ENCODE results near the gene P2RY6. TPM values are rescaled to one million over a fixed set of nuclear protein-coding genes. Genes with fewer than 3 reads are reported as not detected.

Gene P2RY6
- total and polyA plus RNA-seq, 12 donors = 0.83 to 13.0 (median 1.8) TPM

DNA sequence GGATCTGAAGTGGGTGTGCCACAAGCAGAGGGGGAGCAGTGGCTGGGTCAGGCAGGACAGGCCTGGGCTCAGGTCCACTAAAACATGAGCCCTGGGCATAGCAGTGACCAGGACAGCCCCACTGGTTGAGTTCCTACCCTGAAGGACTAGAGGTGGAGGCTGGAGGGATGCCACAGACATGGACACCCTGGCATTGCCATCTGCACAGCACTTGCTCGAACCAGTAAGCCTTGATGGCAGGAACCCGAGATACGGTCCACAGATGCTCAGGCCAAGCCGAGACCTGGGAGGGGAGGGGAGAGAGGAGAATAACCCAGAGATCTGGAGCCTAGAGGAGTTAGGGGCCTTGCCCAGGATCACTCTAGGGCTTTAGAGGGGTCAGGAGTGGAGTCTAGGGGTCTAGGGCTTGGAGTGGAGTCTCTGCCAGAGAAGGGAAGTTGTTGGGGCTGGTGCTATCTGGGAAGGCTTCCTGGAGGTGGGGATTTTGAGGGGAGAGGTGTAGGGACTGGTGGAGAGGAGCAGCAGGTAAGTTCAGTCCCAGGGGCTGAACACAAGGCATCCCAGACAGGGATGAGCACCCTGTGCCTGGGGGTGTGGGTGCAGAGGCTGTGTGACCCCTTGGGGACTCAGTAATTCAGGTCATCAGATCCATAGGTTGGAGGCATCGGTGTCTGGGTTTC, 73.5 kb downstream of the P2RY6 start:
- TF ChIP-seq, protein P1, sequence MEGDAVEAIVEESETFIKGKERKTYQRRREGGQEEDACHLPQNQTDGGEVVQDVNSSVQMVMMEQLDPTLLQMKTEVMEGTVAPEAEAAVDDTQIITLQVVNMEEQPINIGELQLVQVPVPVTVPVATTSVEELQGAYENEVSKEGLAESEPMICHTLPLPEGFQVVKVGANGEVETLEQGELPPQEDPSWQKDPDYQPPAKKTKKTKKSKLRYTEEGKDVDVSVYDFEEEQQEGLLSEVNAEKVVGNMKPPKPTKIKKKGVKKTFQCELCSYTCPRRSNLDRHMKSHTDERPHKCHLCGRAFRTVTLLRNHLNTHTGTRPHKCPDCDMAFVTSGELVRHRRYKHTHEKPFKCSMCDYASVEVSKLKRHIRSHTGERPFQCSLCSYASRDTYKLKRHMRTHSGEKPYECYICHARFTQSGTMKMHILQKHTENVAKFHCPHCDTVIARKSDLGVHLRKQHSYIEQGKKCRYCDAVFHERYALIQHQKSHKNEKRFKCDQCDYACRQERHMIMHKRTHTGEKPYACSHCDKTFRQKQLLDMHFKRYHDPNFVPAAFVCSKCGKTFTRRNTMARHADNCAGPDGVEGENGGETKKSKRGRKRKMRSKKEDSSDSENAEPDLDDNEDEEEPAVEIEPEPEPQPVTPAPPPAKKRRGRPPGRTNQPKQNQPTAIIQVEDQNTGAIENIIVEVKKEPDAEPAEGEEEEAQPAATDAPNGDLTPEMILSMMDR (IDR thresholded peaks at IDR 0.05) = no peak
- peaks cover 0 to 36% (median 6%) of the 10 kb centered on the region in 9 donors for H3K36me3 ChIP-seq
- H3K4me3 ChIP-seq = no peak overlapping the region
- WGBS, 2 donors = 83% methylated on average over 5 of the region's 5 CpGs
- no peak overlapping the region for H3K27ac ChIP-seq
- intact Hi-C loops (cut with DNase I) = loop anchor here in 1 of 10 donors (5.0 kb wide), 1 partner anchor 47 kb away; no protein-coding TSS in a partner anchor
- H3K4me1 ChIP-seq = peaks cover 8 to 65% (median 30%) of the 10 kb centered on the region in 9 donors
- ATAC-seq (no peak), DNase-seq (no peak)
- H3K9me3 ChIP-seq = no peaks in the 10 kb centered on the region
- no peaks in the 10 kb centered on the region for H3K27me3 ChIP-seq

DNA sequence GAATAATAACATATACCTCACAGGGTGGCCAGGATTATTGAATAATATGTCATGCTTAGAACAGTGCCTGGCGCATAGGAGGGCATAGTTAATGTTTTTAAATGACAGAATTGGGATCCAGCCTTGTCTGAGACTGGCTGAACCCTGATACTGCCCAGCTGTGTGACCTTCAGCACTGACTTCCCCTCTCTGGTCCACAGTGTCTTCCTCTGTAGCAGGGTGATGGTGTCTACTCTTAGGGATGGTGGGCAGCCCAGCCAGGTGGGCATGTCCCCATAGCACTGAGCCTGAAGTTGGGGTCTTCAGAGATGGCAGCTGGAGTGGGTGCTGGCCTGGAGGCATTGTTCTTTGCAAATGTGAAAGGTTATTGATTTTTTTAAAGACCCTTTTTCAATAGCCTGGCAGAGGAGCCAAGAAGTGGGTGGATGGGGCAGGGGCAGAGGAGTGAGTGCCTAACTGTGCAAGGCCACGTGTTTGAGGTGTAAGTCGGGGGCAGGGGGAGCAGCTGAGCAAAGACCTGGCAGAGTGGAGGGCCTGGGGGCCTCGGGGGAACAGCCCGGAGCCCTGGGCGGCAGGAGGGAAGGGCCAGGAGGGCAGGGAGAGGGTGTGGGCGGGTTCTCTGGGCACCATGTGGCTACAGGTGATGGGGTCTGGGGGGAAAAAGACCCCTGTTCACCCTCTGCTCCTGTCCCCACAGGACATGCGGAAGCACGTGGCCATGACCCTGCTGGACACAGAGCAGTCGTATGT, 74.2 kb downstream of the P2RY6 start:
- no peak for ATAC-seq
- Histone ChIP-seq H3K27ac (no peak overlapping the region), H3K4me3 (no peak overlapping the region), H3K27me3 (no peaks in the 10 kb centered on the region), H3K9me3 (no peaks in the 10 kb centered on the region), H3K36me3 (peaks cover 0 to 36% (median 6%) of the 10 kb centered on the region in 9 donors), H3K4me1 (peaks cover 8 to 64% (median 34%) of the 10 kb centered on the region in 9 donors)
- TF ChIP-seq, protein P1 (IDR thresholded peaks at IDR 0.05) = no peak
- intact Hi-C loops (cut with DNase I) = loop anchor here in 1 of 10 donors (5.0 kb wide), 1 partner anchor 46 kb away; no protein-coding TSS in a partner anchor
- WGBS, 2 donors = 75 to 81% methylated on average over 7 to 10 of the region's 10 CpGs
- no peak for DNase-seq

DNA sequence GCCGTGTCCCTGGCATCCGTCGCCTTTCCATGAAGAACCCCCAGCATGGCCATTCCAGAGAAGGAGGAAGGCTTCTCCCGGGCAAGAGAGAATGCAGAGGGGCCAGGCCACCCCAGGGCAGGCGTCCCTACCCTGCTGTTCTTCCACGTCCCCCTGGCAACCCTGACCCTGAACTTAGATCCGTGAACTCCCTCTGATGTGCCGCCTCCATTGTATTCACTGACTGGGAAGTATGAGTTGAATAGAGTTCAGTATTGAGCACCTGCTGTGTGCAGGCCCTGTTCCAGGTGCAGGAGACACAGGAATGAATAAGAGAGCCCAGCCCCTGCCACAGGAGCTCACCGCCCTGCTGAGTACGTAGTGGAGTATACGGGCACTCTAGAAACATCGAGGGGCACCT, 74.9 kb downstream of the P2RY6 start:
- intact Hi-C loops (cut with DNase I) = loop anchor here in 1 of 10 donors (5.0 kb wide), 1 partner anchor 45 kb away; no protein-coding TSS in a partner anchor
- no peaks in the 10 kb centered on the region for H3K27me3 ChIP-seq
- TF ChIP-seq, protein P1 (IDR thresholded peaks at IDR 0.05) = no peak
- H3K9me3 ChIP-seq = no peaks in the 10 kb centered on the region
- peaks cover 0 to 36% (median 6%) of the 10 kb centered on the region in 9 donors for H3K36me3 ChIP-seq
- H3K4me1 ChIP-seq = peaks cover 8 to 61% (median 32%) of the 10 kb centered on the region in 9 donors
- H3K27ac ChIP-seq = no peak overlapping the region
- ATAC-seq (no peak), DNase-seq (no peak)
- H3K4me3 ChIP-seq = no peak overlapping the region
- 88 to 91% methylated on average over 12 of the region's 12 CpGs for WGBS, 2 donors

Other genes starting within 250 kb of the P2RY6 start
- 10 to 100 TPM; 28.1 to 48.4 (median 39.0) TPM for gene FCHSD2, start 130.0 kb upstream of the P2RY6 start, total RNA-seq
- 10 to 100 TPM; 16.1 to 17.1 TPM for gene FCHSD2, start 130.0 kb upstream of the P2RY6 start, polyA plus RNA-seq
- 10 to 100 TPM in 8 of 10 donors, 1 to 10 TPM in 2; 9.5 to 37.5 (median 12.7) TPM for gene P2RY2, start 54.1 kb upstream of the P2RY6 start, total RNA-seq
- 1 to 10 TPM; 7.1 to 8.2 TPM for gene P2RY2, start 54.1 kb upstream of the P2RY6 start, polyA plus RNA-seq
- gene ARHGEF17, start 35.9 kb downstream of the P2RY6 start, total RNA-seq = 10 to 100 TPM; 39.2 to 67.4 (median 52.2) TPM
- gene ARHGEF17, start 35.9 kb downstream of the P2RY6 start, polyA plus RNA-seq = 10 to 100 TPM; 38.6 to 44.3 TPM
- gene RELT, start 104.1 kb downstream of the P2RY6 start, total RNA-seq = 1 to 10 TPM; 1.0 to 9.2 (median 2.7) TPM
- gene RELT, start 104.1 kb downstream of the P2RY6 start, polyA plus RNA-seq = 1 to 10 TPM; 2.0 to 5.6 TPM

All from heart right ventricle (tissue), 16 donors.